Measurements from ENCODE around the gene ATF4. TPM values are rescaled to one million over a fixed set of nuclear protein-coding genes. Genes with fewer than 3 reads are reported as not detected.
"Not testable (repeated sequence)": the region's sequence is repeated elsewhere in the genome, so short reads cannot be mapped to it uniquely, and the experiment has no call there.

ATF4 gene
- total RNA-seq, 4 donors from 2014 or later, result 214 to 336 (median 309) TPM

DNA sequence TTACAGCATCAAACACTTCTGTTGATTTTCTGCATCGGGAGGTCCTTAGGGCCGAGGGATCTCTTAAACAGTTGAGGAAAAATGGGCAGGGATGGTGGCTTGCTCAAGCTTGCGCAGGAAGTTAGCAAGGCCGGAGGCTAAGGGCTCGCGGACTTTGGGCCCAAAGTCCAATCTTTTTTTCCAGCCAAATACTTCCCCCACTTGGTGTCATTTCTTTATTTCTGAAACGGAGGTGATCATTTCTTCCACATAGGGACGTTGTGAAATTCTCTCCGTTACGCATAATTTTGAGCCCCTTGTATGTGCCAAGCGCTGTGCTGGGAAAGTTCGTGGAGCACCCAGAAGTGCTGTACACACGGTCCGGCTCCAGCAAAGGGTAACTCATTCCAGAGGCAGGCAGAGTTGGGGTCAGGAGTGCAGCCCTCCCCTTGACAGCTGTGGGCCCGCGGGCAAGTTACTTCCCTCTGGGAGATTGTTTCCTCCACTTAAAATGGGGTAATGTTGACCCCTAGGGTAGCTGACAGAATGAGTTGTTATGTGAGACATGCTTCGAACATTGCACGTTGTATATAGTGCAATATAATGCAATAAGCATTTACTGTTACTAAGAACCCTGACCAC is 17.5 kb upstream of the ATF4 start:
- DNase-seq (ENCODE audit: low spot score in 2 of 2), result no peak
- intact Hi-C loops (cut with DNase I; ENCODE audit: low total_unique reads), result no loop called here
- 5 to 11% methylated on average over 18 of the region's 18 CpGs for WGBS, 2 donors

DNA sequence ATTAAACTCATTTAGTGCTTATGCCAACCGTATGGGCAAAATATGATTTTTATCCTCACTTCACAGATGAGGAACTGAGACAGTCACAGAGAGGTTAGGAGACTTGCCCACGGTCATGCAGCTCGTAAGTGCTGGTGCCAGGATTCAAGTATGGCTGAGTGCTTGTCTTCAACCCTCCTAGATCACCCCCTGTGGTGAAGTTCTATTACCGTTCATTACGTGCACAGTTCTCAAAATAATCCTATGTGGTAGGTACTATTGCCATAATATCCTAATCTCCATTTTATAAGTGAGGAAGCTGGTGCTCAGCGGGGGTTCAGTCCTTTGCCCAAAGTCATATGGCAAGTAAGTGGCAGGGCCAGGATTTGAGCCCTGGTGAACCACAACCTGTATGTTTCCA is 16.7 kb upstream of the ATF4 start:
- no peak overlapping the region for H3K4me3 ChIP-seq (ENCODE audit: low read depth, poor library complexity, severe bottlenecking)
- 51 to 54% methylated on average over 6 of the region's 6 CpGs for WGBS, 2 donors
- intact Hi-C loops (cut with DNase I; ENCODE audit: low total_unique reads), result no loop called here
- no peak for TF ChIP-seq POLR2A (IDR thresholded peaks at IDR 0.05)
- TF ChIP-seq, protein P1, sequence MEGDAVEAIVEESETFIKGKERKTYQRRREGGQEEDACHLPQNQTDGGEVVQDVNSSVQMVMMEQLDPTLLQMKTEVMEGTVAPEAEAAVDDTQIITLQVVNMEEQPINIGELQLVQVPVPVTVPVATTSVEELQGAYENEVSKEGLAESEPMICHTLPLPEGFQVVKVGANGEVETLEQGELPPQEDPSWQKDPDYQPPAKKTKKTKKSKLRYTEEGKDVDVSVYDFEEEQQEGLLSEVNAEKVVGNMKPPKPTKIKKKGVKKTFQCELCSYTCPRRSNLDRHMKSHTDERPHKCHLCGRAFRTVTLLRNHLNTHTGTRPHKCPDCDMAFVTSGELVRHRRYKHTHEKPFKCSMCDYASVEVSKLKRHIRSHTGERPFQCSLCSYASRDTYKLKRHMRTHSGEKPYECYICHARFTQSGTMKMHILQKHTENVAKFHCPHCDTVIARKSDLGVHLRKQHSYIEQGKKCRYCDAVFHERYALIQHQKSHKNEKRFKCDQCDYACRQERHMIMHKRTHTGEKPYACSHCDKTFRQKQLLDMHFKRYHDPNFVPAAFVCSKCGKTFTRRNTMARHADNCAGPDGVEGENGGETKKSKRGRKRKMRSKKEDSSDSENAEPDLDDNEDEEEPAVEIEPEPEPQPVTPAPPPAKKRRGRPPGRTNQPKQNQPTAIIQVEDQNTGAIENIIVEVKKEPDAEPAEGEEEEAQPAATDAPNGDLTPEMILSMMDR (IDR thresholded peaks at IDR 0.05), result no peak
- DNase-seq (ENCODE audit: low spot score in 2 of 2), result no peak

More for the DNA sequence above, 17.5 kb upstream of the ATF4 start:
- H3K4me3 ChIP-seq (ENCODE audit: low read depth, poor library complexity, severe bottlenecking), result peak overlapping the region; percentile 92
- no peak for TF ChIP-seq POLR2A (IDR thresholded peaks at IDR 0.05)
- TF ChIP-seq, protein P1 (IDR thresholded peaks at IDR 0.05), result no peak

DNA sequence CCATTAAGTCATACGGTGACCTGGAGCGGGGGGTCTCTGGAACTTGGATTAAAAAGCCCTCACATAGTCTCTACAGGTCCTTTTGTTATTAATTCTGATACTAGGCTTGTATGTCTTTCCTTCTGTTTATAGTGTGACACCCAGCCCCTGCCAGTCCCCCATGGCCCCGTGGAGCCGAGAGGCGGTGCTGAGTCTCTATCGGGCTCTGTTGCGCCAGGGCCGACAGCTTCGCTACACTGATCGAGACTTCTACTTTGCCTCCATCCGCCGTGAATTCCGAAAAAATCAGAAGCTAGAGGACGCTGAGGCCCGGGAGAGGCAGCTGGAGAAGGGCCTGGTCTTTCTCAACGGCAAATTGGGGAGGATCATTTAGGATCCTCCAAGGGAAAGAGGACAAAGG is 16.3 kb upstream of the ATF4 start:
- intact Hi-C loops (cut with DNase I; ENCODE audit: low total_unique reads), result no loop called here
- DNase-seq (ENCODE audit: low spot score in 2 of 2), result no peak
- no peak overlapping the region for H3K4me3 ChIP-seq (ENCODE audit: low read depth, poor library complexity, severe bottlenecking)
- WGBS, 2 donors, result 93 to 94% methylated on average over 16 of the region's 16 CpGs
- TF ChIP-seq, protein P1 (IDR thresholded peaks at IDR 0.05), result no peak
- no peak for TF ChIP-seq POLR2A (IDR thresholded peaks at IDR 0.05)

DNA sequence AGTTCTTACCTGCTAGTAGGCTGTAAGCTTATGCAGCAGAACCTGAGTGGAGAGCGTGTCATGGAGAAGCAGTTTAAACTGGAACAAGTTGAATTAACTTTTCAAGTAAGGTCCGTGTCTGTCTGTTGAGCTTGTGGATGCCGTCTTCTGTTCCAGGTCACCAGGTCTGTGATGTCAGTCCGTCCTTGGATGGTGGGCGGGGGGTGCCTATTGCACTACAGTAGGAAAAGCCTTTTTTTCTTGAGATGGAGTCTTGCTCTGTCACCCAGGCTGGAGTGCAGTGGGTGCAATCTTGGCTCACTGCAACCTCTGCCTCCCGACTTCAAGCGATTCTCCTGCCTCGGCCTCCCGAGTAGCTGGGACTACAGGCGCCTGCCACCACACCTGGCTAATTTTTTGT is 13.3 kb upstream of the ATF4 start:
- DNase-seq (ENCODE audit: low spot score in 2 of 2); intact Hi-C loops (cut with DNase I; ENCODE audit: low total_unique reads); H3K4me3 ChIP-seq (ENCODE audit: low read depth, poor library complexity, severe bottlenecking): not testable (repeated sequence)
- WGBS, 2 donors, result 84 to 90% methylated on average over 10 of the region's 10 CpGs

DNA sequence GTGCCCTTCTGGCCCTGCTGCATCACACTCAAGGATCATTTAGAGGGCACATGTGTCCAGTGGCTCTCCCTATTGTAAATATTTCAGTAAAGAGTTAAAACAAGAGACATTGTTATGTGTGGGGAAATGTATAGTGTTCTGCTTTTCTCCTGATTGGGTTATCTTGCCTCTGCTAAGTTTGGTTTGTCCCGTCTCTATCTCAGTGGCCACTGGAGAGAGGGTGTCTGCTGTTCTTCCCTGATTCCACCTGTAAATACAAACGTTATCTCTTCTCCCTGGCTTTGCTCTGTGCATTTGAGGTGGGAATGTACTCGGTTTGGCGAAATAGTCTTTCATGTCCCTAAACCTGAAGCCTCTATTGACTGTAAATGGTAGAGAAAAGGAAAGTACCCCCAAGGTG is 12.0 kb upstream of the ATF4 start:
- intact Hi-C loops (cut with DNase I; ENCODE audit: low total_unique reads), result no loop called here
- TF ChIP-seq POLR2A (IDR thresholded peaks at IDR 0.05), result no peak
- TF ChIP-seq, protein P1 (IDR thresholded peaks at IDR 0.05), result no peak
- no peak for DNase-seq (ENCODE audit: low spot score in 2 of 2)
- WGBS, 2 donors, result 75 to 82% methylated on average over 4 of the region's 4 CpGs
- no peak overlapping the region for H3K4me3 ChIP-seq (ENCODE audit: low read depth, poor library complexity, severe bottlenecking)

DNA sequence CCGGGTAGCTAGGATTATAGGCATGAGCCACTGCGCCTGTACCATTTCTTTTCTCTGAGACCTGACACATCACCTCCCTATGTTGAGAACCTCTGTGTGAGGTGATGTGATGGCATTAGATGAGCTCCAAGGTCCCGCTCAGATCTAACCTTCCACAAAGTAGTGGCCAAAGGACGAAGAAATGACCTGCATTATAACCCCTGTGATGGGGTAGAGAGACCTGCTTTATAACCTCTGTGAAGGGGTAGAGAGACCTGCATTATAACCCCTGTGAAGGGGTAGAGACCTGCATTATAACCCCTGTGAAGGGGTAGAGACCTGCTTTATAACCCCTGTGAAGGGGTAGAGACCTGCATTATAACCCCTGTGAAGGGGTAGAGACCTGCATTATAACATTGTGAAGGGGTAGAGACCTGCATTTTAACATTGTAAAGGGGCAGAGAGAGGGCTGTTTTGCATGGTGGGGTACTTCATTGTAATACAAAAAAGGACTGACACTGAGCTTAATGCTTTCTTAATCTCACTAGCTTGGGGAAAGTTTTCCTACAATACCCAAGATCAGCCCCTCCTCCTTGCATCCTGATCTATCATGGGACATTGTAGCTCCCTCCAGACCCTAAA is 9.7 kb upstream of the ATF4 start:
- intact Hi-C loops (cut with DNase I; ENCODE audit: low total_unique reads), result no loop called here
- no peak overlapping the region for H3K4me3 ChIP-seq (ENCODE audit: low read depth, poor library complexity, severe bottlenecking)
- TF ChIP-seq POLR2A (IDR thresholded peaks at IDR 0.05), result no peak
- TF ChIP-seq, protein P1 (IDR thresholded peaks at IDR 0.05), result no peak
- DNase-seq (ENCODE audit: low spot score in 2 of 2), result no peak
- WGBS, 2 donors, result 92 to 95% methylated on average over 4 of the region's 4 CpGs

Data from lower leg skin (tissue), 4 donors.